Measurements from ENCODE around the gene TUBB4B. TPM values are rescaled to one million over a fixed set of nuclear protein-coding genes. Genes with fewer than 3 reads are reported as not detected.

TUBB4B gene
- total RNA-seq, 4 donors from 2014 or later, result 367 to 753 (median 540) TPM

GRCh38 chr9:137223078-137223970, 17.8 kb upstream of the TUBB4B start:
- WGBS, 2 donors, result 0% methylated on average over 5 of the region's 63 CpGs; no CpG with 5 or more reads in 1 of the 2 donors
- peak in 3 of 4 donors; percentile 11 to 54 (median 13) for TF ChIP-seq POLR2A (IDR thresholded peaks at IDR 0.05)
- peak in 2 of 6 experiments; percentile 9 to 41 for TF ChIP-seq CTCF (IDR thresholded peaks at IDR 0.05)
- Histone ChIP-seq H3K4me1 (peaks cover 40 to 90% (median 56%) of the 10 kb centered on the region in 3 donors), H3K27me3 (peaks cover 0 to 13% (median 0%) of the 10 kb centered on the region in 4 donors), H3K9me3 (no peaks in the 10 kb centered on the region), H3K36me3 (no peaks in the 10 kb centered on the region), H3K4me3 (peak overlapping the region; percentile 47 to 89 (median 66)), H3K27ac (peak overlapping the region; percentile 92 to 97 (median 96))
- DNase-seq, result peak; percentile 88
- intact Hi-C loops (cut with DNase I), result no loop called here

- intact Hi-C loops (cut with DNase I), result loop anchor here (5.0 kb wide), 1 partner anchor 108 kb away; no protein-coding TSS in a partner anchor
- Histone ChIP-seq H3K4me3 (peak within 1 kb of the TSS; percentile 47 to 89 (median 66)), H3K27me3 (peaks cover 0 to 31% (median 0%) of the 10 kb centered on the region in 4 donors), H3K27ac (peak within 1 kb of the TSS; percentile 92 to 97 (median 96)), H3K4me1 (peaks cover 38 to 78% (median 48%) of the 10 kb centered on the region in 3 donors), H3K9me3 (no peaks in the 10 kb centered on the region), H3K36me3 (no peaks in the 10 kb centered on the region)
- DNase-seq, result no peak
- WGBS, 2 donors, result 12 to 26% methylated on average over 5 to 6 of the region's 23 CpGs
- no peak for TF ChIP-seq CTCF (IDR thresholded peaks at IDR 0.05)
- TF ChIP-seq POLR2A (IDR thresholded peaks at IDR 0.05), result peak in 2 of 4 donors; percentile 23 to 57
Observed at GRCh38 chr9:137224830-137225694, 16.0 kb upstream of the TUBB4B start, which contains the start of gene CYSRT1. CYSRT1 (plus strand) TSS chr9:137225174; CDS start chr9:137225622, 448 bp downstream.

- Histone ChIP-seq H3K4me1 (peaks cover 38 to 70% (median 48%) of the 10 kb centered on the region in 3 donors), H3K4me3 (peak overlapping the region; percentile 32 to 62 (median 53)), H3K27me3 (peaks cover 0 to 38% (median 0%) of the 10 kb centered on the region in 4 donors), H3K9me3 (no peaks in the 10 kb centered on the region), H3K27ac (peak overlapping the region; percentile 92 to 97 (median 96)), H3K36me3 (no peaks in the 10 kb centered on the region)
- TF ChIP-seq CTCF (IDR thresholded peaks at IDR 0.05) (no peak), POLR2A (IDR thresholded peaks at IDR 0.05) (no peak)
- 95% methylated on average over 3 of the region's 21 CpGs; no CpG with 5 or more reads in 1 of the 2 donors for WGBS, 2 donors
- no peak for DNase-seq
- intact Hi-C loops (cut with DNase I), result loop anchor here (5.0 kb wide), 1 partner anchor 109 kb away; no protein-coding TSS in a partner anchor
Observed at GRCh38 chr9:137225699-137226331, 15.3 kb upstream of the TUBB4B start.

GRCh38 chr9:137226338-137227053, 14.6 kb upstream of the TUBB4B start:
- DNase-seq, result no peak
- Histone ChIP-seq H3K27me3 (peaks cover 0 to 45% (median 0%) of the 10 kb centered on the region in 4 donors), H3K9me3 (no peaks in the 10 kb centered on the region), H3K4me3 (peak overlapping the region; percentile 32 to 62 (median 53)), H3K27ac (peak overlapping the region; percentile 92 to 97 (median 96)), H3K4me1 (peaks cover 36 to 64% (median 46%) of the 10 kb centered on the region in 3 donors), H3K36me3 (no peaks in the 10 kb centered on the region)
- TF ChIP-seq CTCF (IDR thresholded peaks at IDR 0.05), result no peak
- TF ChIP-seq POLR2A (IDR thresholded peaks at IDR 0.05), result peak in 1 of 4 donors; percentile 26
- WGBS, 2 donors, result 70% methylated on average over 2 of the region's 18 CpGs; no CpG with 5 or more reads in 1 of the 2 donors
- intact Hi-C loops (cut with DNase I), result loop anchor here (5.0 kb wide), 1 partner anchor 109 kb away; no protein-coding TSS in a partner anchor
